ENCODE data around the gene LPGAT1.
"Not testable (repeated sequence)": the region's sequence is repeated elsewhere in the genome, so short reads cannot be mapped to it uniquely, and the experiment has no call there.

LPGAT1 gene

GRCh38 chr1:211710566-211711314 is 119.8 kb downstream of the LPGAT1 start:
- no peak for DNase-seq (ENCODE audit: low read depth, low spot score)
- H3K27ac ChIP-seq: no peak overlapping the region

- no peak overlapping the region for H3K27ac ChIP-seq
- DNase-seq (ENCODE audit: low read depth, low spot score): no peak
These were observed 121.6 kb downstream of the LPGAT1 start for GRCh38 chr1:211708926-211709325.

- DNase-seq (ENCODE audit: low read depth, low spot score): no peak
- H3K27ac ChIP-seq: no peak overlapping the region
These were observed 122.6 kb downstream of the LPGAT1 start for GRCh38 chr1:211708006-211708405.

GRCh38 chr1:211705467-211706091 is 125.0 kb downstream of the LPGAT1 start:
- DNase-seq (ENCODE audit: low read depth, low spot score): peak; percentile 56
- peak overlapping the region; percentile 52 for H3K27ac ChIP-seq

- H3K27ac ChIP-seq: no peak overlapping the region
- DNase-seq (ENCODE audit: low read depth, low spot score): no peak
These were observed 126.0 kb downstream of the LPGAT1 start for GRCh38 chr1:211704543-211704942.

- H3K27ac ChIP-seq: no peak overlapping the region
- no peak for DNase-seq (ENCODE audit: low read depth, low spot score)
These were observed 126.6 kb downstream of the LPGAT1 start for GRCh38 chr1:211703812-211704537.

- H3K27ac ChIP-seq: no peak overlapping the region
- no peak for DNase-seq (ENCODE audit: low read depth, low spot score)
These were observed 128.8 kb downstream of the LPGAT1 start for GRCh38 chr1:211701733-211702132.

GRCh38 chr1:211699059-211699458 is 131.5 kb downstream of the LPGAT1 start:
- no peak for DNase-seq (ENCODE audit: low read depth, low spot score)
- H3K27ac ChIP-seq: no peak overlapping the region

- no peak overlapping the region for H3K27ac ChIP-seq
- no peak for DNase-seq (ENCODE audit: low read depth, low spot score)
These were observed 132.2 kb downstream of the LPGAT1 start for GRCh38 chr1:211698161-211699026.

- H3K27ac ChIP-seq: no peak overlapping the region
- no peak for DNase-seq (ENCODE audit: low read depth, low spot score)
These were observed 133.2 kb downstream of the LPGAT1 start for GRCh38 chr1:211697356-211697755.

- no peak for DNase-seq (ENCODE audit: low read depth, low spot score)
- no peak overlapping the region for H3K27ac ChIP-seq
These were observed 135.3 kb downstream of the LPGAT1 start for GRCh38 chr1:211695135-211695816.

- DNase-seq (ENCODE audit: low read depth, low spot score): not testable (repeated sequence)
These were observed 136.7 kb downstream of the LPGAT1 start for GRCh38 chr1:211693911-211694310.

More at GRCh38 chr1:211693911-211694310, 136.7 kb downstream of the LPGAT1 start:
- not testable (repeated sequence) for H3K27ac ChIP-seq

Measured in epithelial cell of prostate (primary cell).